PC-3 (cell line): ENCODE results near the gene IFT57. TPM values are rescaled to one million over a fixed set of nuclear protein-coding genes. Genes with fewer than 3 reads are reported as not detected.

Source experiments
- ATAC-seq: fragments of 200-7000 bp; cut with Tn5 transposase; 2 replicates; pipeline ENCODE4 v1.9.1; 2020; ENCODE audit warnings: mild to moderate bottlenecking, moderate library complexity
- BruUV-seq: library from RNA; stranded (reverse); fragments of 400-500 nt; replicated peaks from 2 replicates; lab custom pipeline; 2021; lab: Mats Ljungman, UMichigan
- CTCF ChIA-PET: fragments of 300-600 bp; sonication (Branson Sonifier 250); formaldehyde crosslinking; loops from one replicate; lab custom pipeline; 2022; ENCODE audit warnings: antibody characterized with exemption; lab: Charles Lee
- POLR2A ChIA-PET: fragments of 300-600 bp; sonication (Branson Sonifier 250); formaldehyde crosslinking; loops from one replicate; lab custom pipeline; 2022; ENCODE audit warnings: antibody characterized with exemption; ENCODE audit not compliant: unreplicated experiment; lab: Charles Lee
- DNase-seq: peaks from one replicate; pipeline ENCODE4 v3.0.0-alpha.2; 2015
- H2AFZ ChIP-seq: fragments of 300-600 bp; sonication (generic); 2 replicates; pipeline ENCODE4 v1.6.0; 2016; ENCODE audit warnings: antibody characterized with exemption, low read length
- H3F3A ChIP-seq: fragments of 300-600 bp; sonication (generic); one replicate; pipeline ENCODE4 v1.6.0; 2017; ENCODE audit warnings: antibody characterized with exemption, low read length, control low read depth, mild to moderate bottlenecking; ENCODE audit not compliant: unreplicated experiment
- H3K27ac ChIP-seq: fragments of 300-600 bp; sonication (generic); 2 replicates; pipeline ENCODE4 v1.5.1; 2016; ENCODE audit warnings: mild to moderate bottlenecking, low read length
- H3K27me3 ChIP-seq: fragments of 300-600 bp; sonication (generic); 2 replicates; pipeline ENCODE4 v1.6.1; 2016; ENCODE audit warnings: low read length, mixed read lengths
- H3K36me3 ChIP-seq: fragments of 300-600 bp; sonication (generic); 2 replicates; pipeline ENCODE4 v1.6.1; 2016; ENCODE audit warnings: low read depth, mixed run types, low read length, mixed read lengths
- H3K4me1 ChIP-seq: fragments of 300-600 bp; sonication (generic); 2 replicates; pipeline ENCODE4 v1.5.1; 2016; ENCODE audit warnings: low read length; ENCODE audit not compliant: insufficient read depth
- H3K4me2 ChIP-seq: fragments of 300-600 bp; sonication (generic); 2 replicates; pipeline ENCODE4 v1.6.0; 2016; ENCODE audit warnings: low read length
- H3K4me3 ChIP-seq: fragments of 300-600 bp; sonication (generic); 2 replicates; pipeline ENCODE4 v1.5.1; 2016; ENCODE audit warnings: mild to moderate bottlenecking, low read length, mixed read lengths
- H3K79me2 ChIP-seq: fragments of 300-600 bp; sonication (generic); 2 replicates; pipeline ENCODE4 v1.6.1; 2017; ENCODE audit warnings: low read length, mixed read lengths
- H3K9ac ChIP-seq: fragments of 300-600 bp; sonication (generic); 2 replicates; pipeline ENCODE4 v1.6.0; 2016; ENCODE audit warnings: mild to moderate bottlenecking, low read length
- H3K9me2 ChIP-seq: fragments of 300-600 bp; sonication (generic); replicated peaks from 2 replicates; pipeline ENCODE4 v1.6.1; 2016; ENCODE audit warnings: mixed run types, low read length, mixed read lengths
- H3K9me3 ChIP-seq: fragments of 300-600 bp; sonication (generic); 2 replicates; pipeline ENCODE4 v1.6.1; 2016; ENCODE audit warnings: low read length, mixed read lengths
- H4K20me1 ChIP-seq: fragments of 300-600 bp; sonication (generic); 2 replicates; pipeline ENCODE4 v1.6.1; 2016; ENCODE audit warnings: low read length, mixed read lengths
- EZH2 ChIP-seq: fragments of 300-600 bp; sonication (generic); IDR thresholded peaks from one replicate; pipeline ENCODE4 v1.6.1; 2017; ENCODE audit warnings: antibody characterized with exemption, mild to moderate bottlenecking, low read length; ENCODE audit not compliant: unreplicated experiment
- EZH2phosphoT487 ChIP-seq: fragments of 300-600 bp; sonication (generic); IDR thresholded peaks from 2 replicates; pipeline ENCODE4 v1.6.1; 2018; ENCODE audit warnings: mild to moderate bottlenecking, antibody characterized with exemption, low read length, borderline replicate concordance
- intact Hi-C: fragments of 100-400 bp; cut with micrococcal nuclease; formaldehyde crosslinking; loops from 2 replicates; pipeline ENCODE4 v1.9.0; 2023
- total RNA-seq: library from RNA; depleted of rRNA; stranded (reverse); fragments of >200 nt; gene quantifications from 2 replicates; pipeline ENCODE4 v1.2.3, GENCODE V29; 2014; rRNA removed
- TF ChIP-seq, protein P1 (sequence below): fragments of 300-600 bp; sonication (generic); conservative IDR thresholded peaks from 2 replicates; pipeline ENCODE4 v1.5.1; 2017; ENCODE audit warnings: antibody characterized with exemption, low read depth, mild to moderate bottlenecking, low read length

IFT57 gene
- total RNA-seq, 1 experiment from 2014 or later, result 54.0 TPM

DNA sequence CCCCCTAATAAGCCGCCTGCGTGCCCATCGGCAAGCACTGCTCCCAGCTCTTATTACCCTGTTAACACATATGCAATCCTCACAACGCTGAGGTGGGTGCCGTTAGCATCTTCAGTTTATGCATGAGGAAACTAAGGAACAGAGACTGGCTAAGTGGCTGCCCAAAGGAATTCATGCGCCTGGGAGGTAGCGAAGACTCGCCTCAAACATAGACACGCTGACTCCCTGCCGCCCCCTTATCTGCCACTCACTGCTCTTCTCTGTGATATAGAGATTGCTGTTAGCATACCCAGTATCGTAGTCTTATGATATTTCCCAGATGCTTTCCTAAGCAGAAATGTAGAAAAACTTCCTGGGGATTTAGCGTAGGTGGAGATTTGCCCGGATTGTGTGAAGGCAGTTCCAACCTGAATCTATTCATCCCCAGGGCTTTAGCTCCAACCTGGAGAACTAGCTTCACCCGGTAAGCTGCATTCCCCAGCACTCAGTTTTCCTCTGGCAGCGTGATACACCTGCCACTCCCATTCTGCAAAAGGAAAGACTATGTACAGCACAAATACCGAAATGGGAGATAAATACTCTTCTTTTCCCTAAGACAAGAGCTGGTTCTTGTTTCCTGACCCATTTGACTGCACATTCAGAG lies 107.7 kb downstream of the IFT57 start:
- intact Hi-C loops, result no loop called here
- peaks cover 21% of the 10 kb centered on the region for H3K4me1 ChIP-seq

DNA sequence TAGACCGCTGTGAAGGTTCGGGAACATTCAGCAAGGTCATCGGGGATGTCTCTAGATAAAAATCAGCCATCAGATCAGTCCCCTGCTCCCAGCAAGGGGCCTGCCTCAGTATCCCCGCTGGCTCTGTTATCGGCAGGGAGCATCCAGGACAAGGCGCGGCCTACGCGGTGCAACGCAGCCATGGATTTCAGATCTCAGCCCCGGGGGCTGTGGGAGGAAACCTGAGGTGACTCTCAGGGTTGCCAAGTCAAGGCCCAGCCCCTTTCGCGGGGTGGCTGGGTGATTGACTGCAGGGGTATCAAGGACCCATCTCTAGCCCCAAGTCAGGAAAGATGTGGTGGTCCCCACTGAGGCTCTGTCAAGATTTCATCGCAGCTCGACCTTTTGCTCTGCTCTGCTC lies 108.2 kb downstream of the IFT57 start:
- H3K27me3 ChIP-seq, result no peaks in the 10 kb centered on the region
- ChIA-PET POLR2A (no interaction called here), CTCF (no interaction called here)
- ATAC-seq, result no peak
- no peaks in the 10 kb centered on the region for H3K36me3 ChIP-seq
- no peaks in the 10 kb centered on the region for H3K79me2 ChIP-seq
- TF ChIP-seq, protein P1, sequence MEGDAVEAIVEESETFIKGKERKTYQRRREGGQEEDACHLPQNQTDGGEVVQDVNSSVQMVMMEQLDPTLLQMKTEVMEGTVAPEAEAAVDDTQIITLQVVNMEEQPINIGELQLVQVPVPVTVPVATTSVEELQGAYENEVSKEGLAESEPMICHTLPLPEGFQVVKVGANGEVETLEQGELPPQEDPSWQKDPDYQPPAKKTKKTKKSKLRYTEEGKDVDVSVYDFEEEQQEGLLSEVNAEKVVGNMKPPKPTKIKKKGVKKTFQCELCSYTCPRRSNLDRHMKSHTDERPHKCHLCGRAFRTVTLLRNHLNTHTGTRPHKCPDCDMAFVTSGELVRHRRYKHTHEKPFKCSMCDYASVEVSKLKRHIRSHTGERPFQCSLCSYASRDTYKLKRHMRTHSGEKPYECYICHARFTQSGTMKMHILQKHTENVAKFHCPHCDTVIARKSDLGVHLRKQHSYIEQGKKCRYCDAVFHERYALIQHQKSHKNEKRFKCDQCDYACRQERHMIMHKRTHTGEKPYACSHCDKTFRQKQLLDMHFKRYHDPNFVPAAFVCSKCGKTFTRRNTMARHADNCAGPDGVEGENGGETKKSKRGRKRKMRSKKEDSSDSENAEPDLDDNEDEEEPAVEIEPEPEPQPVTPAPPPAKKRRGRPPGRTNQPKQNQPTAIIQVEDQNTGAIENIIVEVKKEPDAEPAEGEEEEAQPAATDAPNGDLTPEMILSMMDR, result no peak
- no peak for TF ChIP-seq EZH2
- TF ChIP-seq EZH2phosphoT487, result no peak
- H3F3A ChIP-seq, result no peaks in the 10 kb centered on the region
- no peaks in the 10 kb centered on the region for H3K9me2 ChIP-seq
- intact Hi-C loops, result no loop called here
- no peak overlapping the region for H3K27ac ChIP-seq
- H3K4me3 ChIP-seq, result no peak overlapping the region
- BruUV-seq, result no TSS peak
- no peak overlapping the region for H2AFZ ChIP-seq
- H3K4me1 ChIP-seq, result peaks cover 21% of the 10 kb centered on the region
- no peak overlapping the region for H3K4me2 ChIP-seq
- no peak for DNase-seq
- no peaks in the 10 kb centered on the region for H4K20me1 ChIP-seq
- H3K9ac ChIP-seq, result no peak overlapping the region
- no peaks in the 10 kb centered on the region for H3K9me3 ChIP-seq

More for the DNA sequence above, 107.7 kb downstream of the IFT57 start:
- Histone ChIP-seq H3K27me3 (no peaks in the 10 kb centered on the region), H3K4me3 (no peak overlapping the region), H3K9me3 (no peaks in the 10 kb centered on the region), H3K9me2 (no peaks in the 10 kb centered on the region), H3F3A (no peaks in the 10 kb centered on the region), H3K36me3 (no peaks in the 10 kb centered on the region), H2AFZ (no peak overlapping the region), H3K9ac (no peak overlapping the region), H3K4me2 (no peak overlapping the region), H4K20me1 (no peaks in the 10 kb centered on the region), H3K27ac (no peak overlapping the region), H3K79me2 (no peaks in the 10 kb centered on the region)
- TF ChIP-seq, protein P1, result no peak
- TF ChIP-seq EZH2 (no peak), EZH2phosphoT487 (no peak)
- ATAC-seq (no peak), DNase-seq (no peak)
- CTCF ChIA-PET, result no interaction called here
- POLR2A ChIA-PET, result no interaction called here
- BruUV-seq, result no TSS peak

DNA sequence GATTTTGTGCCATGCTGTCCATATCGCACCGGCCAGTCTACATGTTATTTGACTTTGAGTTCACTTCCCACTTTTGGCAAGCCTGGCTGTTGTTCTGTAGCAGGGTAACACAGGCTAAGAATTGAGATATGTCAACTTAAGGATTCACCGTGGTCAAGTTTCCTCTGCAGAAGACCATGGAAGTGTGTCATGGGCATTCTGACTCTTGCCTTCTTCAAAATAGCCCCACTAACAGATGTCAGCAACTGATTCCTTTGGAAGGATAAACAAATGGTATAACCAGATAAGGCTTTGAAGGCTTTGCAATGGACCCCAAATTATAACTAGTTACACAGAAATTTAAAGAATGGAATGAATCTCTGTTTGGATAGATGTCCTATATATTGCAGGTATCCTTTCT lies 111.3 kb downstream of the IFT57 start:
- DNase-seq (no peak), ATAC-seq (no peak)
- intact Hi-C loops, result no loop called here
- no TSS peak for BruUV-seq
- ChIA-PET POLR2A (no interaction called here), CTCF (no interaction called here)
- H3K27ac ChIP-seq, result no peak overlapping the region
- no peak overlapping the region for H3K4me3 ChIP-seq
- H3K9ac ChIP-seq, result no peak overlapping the region
- H3K9me2 ChIP-seq, result no peaks in the 10 kb centered on the region
- TF ChIP-seq, protein P1, result no peak
- TF ChIP-seq EZH2 (no peak), EZH2phosphoT487 (no peak)
- no peaks in the 10 kb centered on the region for H3K79me2 ChIP-seq
- peaks cover 7% of the 10 kb centered on the region for H3K4me1 ChIP-seq
- no peaks in the 10 kb centered on the region for H3K36me3 ChIP-seq
- no peaks in the 10 kb centered on the region for H3K9me3 ChIP-seq
- no peak overlapping the region for H2AFZ ChIP-seq
- no peaks in the 10 kb centered on the region for H4K20me1 ChIP-seq
- no peak overlapping the region for H3K4me2 ChIP-seq
- no peaks in the 10 kb centered on the region for H3K27me3 ChIP-seq
- H3F3A ChIP-seq, result no peaks in the 10 kb centered on the region

Other genes with a start within 250 kb of the IFT57 start
- 48.4 and 63.6 TPM in 2 replicates for gene CD47, start 131.4 kb downstream of the IFT57 start, total RNA-seq
- gene HHLA2, start 74.1 kb upstream of the IFT57 start, total RNA-seq, result not detected in 2 replicates